ENCODE results near the gene RHBDL2. TPM values are rescaled to one million over a fixed set of nuclear protein-coding genes. Genes with fewer than 3 reads are reported as not detected.

The RHBDL2 gene
- total and polyA plus RNA-seq, 2 of the 13 experiments (the other 11 are each of a cell fraction or from before 2014, with no cell fraction given): 3.3 to 5.4 TPM

GRCh38 chr1:38990738-38991637, 49.4 kb upstream of the RHBDL2 start, which contains the start of gene AKIRIN1 (continued):
- TF ChIP-seq TFE3 (CRISPR knock-in tag; IDR thresholded peaks at IDR 0.05) (peak; percentile 56; the same call in 1 of the 2 replicates), ZFP36 (IDR thresholded peaks at IDR 0.05; ENCODE audit: borderline replicate concordance, low read depth, low read length, partially characterized antibody) (no peak), CEBPG (CRISPR knock-in tag; IDR thresholded peaks at IDR 0.05) (0 out of 2 replicates have a peak, but pooled peaks have one; percentile 30), U2AF1 (optimal IDR thresholded peaks at IDR 0.05; ENCODE audit: low read depth, low read length) (no peak), MBNL3 (CRISPR knock-in tag; conservative IDR thresholded peaks at IDR 0.05) (no peak), GMEB1 (CRISPR knock-in tag; IDR thresholded peaks at IDR 0.05; ENCODE audit: borderline replicate concordance) (peak; percentile 57; the same call in 1 of the 2 replicates), ZNF224 (CRISPR knock-in tag; IDR thresholded peaks at IDR 0.05) (no peak), ZNF781 (CRISPR knock-in tag; IDR thresholded peaks at IDR 0.05; ENCODE audit: borderline replicate concordance, not compliant biosample characterization) (no peak), CBX2 (IDR thresholded peaks at IDR 0.05; ENCODE audit: low read depth, low read length) (no peak), CBX2 (CRISPR knock-in tag; IDR thresholded peaks at IDR 0.05; ENCODE audit: low read depth) (no peak), ZNF563 (CRISPR knock-in tag; IDR thresholded peaks at IDR 0.05) (peak; percentile 69; the same call in 1 of the 2 replicates), ZBTB40 (IDR thresholded peaks at IDR 0.05) (no peak), ZBTB40 (CRISPR knock-in tag; IDR thresholded peaks at IDR 0.05) (no peak), ZNF777 (CRISPR knock-in tag; IDR thresholded peaks at IDR 0.05) (no peak), HDAC2 (CRISPR knock-in tag; IDR thresholded peaks at IDR 0.05) (peak; percentile 41; the same call in 1 of the 2 replicates), DDIT3 (CRISPR knock-in tag; IDR thresholded peaks at IDR 0.05) (no peak)
